Hippocampal formation (tissue), 2 donors: ENCODE measurements around the gene RNF220.

Experiments
- DNase-seq, 2 donors: peaks; one replicate each; lab custom pipeline; 2025; lab: John Stamatoyannopoulos, UW

Gene RNF220

DNA sequence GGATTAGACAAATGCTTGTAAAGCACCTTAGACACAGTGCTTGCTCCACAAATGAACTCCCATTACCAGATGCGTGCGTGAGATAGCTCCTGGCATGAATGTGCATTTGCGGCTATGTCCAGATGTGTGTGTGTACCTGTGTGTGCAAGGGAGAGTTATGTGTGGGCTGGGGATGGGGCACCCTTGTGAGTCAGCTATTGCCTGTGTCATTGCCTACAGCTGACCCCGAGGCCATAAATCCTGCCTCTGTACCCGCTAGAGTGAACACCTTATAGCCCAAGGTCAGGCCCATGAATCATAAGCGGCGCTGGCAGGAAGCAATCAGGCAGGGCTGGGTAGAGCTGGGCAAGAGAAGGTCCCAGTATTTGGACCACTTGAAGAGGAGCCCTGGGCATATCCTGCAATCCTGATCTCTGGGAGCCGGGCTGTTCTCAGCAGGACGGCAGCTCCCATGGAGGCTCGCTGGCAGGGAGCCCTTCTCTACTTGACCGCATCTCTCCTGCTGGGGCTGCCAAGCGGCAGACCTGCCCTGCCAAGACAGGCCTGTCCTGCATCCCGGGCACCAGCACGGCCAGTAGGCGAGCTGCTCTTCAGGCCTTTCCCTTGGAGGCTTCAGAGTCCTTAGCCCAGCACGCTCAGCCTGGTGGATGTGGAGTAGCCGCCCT, 182.9 kb downstream of the RNF220 start:
- peak in 1 of 2 donors; percentile 41 for DNase-seq

DNA sequence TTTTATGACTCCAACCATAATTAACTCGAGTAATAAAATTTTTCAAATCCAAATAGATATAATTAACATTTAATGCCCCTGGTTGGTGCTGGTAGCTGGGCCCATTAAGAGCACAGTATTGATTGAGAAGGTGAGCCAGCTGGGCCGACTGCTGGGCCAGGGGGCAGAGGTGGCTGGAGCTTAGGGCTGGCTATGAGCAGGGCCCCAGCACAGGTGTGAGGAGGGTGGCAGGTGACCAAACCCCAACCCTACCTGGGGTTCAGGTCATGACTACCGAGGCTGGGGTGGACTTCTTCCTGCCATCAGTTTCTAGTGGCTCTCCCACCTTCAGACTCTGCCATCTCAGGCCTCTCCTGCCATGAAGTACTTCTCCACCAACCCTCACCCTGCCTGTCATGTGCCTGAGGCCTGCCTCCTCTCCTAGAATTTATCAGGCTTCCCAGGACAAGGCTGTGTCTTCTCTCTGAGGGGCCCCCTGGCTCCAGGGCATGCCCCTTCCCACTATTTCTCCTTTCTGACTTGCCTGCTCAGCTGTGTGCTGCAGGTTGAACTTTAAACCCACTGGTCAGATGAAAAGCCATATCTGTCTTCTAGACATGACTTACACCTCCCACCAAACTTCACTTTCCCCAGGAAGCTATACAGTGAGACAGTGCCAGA, 183.6 kb downstream of the RNF220 start:
- no peak for DNase-seq

DNA sequence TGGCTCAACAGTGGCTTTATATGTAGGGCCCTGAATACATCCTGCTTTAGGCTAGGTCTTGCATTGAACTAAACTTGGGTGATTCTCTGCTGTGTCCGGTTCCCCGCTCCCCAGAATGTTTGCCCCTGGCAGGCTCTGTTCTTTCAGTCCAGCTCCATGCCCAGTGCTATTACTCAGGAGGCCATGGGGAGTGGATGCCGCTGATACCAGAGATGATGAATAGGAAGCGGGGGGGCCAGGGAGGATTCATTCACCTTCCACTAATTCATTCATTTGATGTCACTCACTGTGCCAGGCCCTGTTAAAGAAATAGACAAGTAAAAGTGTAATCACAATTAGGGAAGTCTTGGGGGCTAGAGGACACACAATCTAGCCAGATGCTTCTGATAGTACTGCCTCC, 185.4 kb downstream of the RNF220 start:
- no peak for DNase-seq

DNA sequence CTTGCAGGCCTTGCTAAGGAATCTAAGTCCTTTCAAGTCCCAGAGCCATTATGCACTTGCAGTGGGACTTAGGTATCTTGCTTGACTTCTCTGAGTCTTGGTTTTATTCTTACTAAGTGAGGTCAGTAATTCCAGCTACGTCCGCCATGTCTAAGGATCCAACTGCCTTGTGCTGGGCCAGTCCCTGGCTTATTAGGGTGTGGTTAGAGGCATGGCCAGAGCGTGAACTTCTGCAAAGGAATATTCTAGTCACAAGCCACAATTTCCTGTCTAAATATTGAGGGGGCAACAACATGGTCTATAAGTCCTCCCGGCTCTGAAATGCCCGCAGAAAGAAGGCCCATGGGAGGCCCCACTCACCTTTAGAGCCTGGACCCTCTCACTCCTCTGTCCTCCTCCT, 186.3 kb downstream of the RNF220 start:
- DNase-seq: no peak

DNA sequence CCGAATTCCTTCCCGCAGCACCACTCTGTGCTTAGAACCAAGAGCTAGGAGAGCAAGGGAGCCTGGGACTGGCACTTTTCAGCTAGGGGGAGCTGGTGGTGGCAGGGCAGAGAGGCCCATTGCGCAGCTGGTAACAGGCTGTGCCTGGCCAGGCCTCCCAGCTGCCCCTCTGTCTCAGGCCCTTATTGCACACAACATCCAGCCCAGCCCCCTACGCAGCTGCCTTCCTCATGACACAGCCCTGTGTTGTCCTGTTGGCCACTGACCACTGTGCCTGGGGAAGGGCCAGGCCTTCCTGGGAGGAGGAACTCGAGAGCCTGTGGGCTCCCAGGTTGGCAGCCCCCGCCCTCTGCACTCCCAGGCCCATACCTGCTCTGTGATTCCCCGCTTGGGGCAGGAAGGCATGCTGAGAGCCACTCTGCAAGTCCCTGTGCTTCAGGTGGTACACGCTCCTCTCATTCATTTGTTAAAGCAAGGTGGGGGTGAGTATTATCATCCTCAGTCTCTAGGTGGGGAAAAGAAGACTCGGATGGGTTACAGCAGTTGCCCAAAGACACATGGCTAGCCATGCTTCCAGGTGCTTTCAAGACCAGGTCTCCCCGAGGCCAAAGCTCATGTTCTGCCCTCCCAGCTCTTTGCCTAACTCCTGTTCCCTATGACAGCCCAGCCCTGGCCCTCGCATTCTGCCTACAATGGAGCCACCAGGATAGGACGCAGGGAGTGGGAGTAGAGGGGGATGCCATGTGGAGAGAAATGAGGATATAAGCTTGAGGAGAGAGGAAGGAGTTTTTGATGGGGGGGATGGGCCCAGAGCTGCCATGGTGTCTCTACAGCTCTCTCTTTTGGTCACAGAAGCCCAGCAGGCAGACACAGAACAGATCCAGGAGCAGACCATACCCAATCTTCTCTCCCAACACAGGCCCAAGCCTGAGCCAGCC, 187.4 kb downstream of the RNF220 start:
- DNase-seq: peak; percentile 93 to 94

DNA sequence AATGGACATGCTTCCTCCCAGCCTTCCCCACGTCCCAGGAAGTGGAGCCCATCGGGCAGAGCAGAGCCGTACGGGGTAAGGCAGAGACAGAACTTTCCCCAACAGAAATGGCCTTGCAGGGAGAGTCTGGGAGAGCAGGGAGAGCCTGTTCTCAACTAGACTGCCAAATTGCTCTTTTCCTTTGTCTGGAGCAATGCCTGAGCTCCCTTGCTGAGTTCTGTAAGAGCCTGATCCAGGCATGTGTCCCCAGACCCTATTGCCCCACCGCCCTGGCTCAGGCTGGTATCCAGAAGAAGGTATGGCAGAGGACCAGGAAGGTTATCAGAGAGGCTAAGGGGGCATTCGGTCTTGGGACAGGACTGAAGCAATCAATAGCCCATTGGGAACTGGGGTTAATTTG, 189.3 kb downstream of the RNF220 start:
- peak; percentile 25 to 44 for DNase-seq

DNA sequence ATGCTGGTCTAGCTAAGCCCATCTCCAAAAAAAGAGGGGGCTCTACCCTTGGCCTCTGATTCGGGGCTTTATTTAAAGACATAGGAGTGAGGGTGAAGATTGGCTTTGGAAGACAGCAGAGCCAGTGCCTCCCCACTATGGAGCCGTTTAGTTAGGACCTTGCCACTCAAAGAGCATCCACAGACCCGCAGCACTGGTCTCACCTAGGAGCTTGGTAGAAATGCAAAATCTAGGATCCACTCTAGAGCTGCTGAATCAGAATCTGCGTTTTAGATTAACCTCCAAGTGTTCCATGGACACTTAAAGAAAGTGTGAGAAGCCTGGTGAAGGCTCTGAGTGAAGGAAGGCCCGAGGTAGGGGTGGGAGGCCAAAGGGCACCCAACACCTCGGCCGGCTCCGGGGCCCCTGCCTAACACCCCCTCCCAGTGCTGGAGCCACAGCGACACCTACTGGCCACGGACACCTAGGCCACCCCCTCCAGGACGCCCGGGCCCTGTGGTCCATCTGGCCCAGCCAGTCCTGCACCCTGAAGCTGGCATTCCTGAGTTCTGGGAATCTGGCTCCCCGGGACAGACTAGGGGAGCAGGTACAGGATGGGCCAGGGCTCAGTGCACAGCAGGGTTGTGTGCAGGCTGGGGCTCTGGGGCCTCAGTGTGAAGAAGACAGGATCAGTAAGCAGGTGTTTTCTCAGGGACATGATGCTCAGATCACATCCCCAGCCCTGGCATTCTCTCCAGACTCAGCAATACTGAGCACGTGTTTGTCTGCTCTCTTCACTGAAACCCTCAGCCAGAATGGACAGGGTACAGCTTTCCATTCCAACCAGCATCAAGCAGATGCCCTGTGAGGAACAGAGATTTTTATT, 190.0 kb downstream of the RNF220 start:
- peak; percentile 41 to 76 for DNase-seq

DNA sequence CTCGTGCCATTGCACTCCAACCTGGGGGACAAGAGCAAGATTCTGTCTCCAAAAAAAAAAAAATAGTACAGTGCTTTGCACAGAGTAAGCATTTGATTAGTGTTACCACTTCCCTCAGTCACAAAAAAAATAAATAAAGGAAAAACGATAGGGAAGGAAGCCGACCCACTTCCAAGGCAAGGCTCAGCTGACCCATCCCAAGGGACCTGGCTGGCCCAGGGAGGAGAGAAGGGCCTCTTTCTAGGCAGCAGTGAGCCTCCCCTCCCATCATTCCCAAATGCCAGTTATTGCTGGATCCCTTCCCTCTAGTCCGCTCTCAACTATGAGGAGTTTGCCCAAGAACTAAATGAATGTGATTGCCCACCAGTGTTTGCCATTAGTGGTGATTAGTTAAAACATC, 191.5 kb downstream of the RNF220 start:
- no peak for DNase-seq

DNA sequence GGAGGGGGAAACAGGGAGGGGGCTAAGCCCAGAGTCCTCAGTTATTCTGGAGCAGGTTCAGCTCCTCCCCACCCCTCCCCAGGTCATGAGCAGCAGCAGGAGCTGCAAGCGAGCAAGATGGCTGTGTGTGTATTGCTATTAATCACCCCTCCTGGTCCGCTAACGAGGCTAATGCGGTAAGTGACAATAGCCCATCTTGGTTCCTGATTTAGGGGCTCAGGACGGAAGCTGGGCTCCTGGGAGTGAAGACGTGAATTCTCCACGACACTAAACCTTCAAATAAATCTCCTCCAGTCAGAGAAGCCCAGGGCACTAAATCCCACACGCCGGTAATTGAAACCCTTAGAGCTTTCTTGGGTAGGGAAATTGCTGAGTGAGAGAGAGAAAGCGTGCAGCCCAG, 193.1 kb downstream of the RNF220 start:
- DNase-seq: no peak

DNA sequence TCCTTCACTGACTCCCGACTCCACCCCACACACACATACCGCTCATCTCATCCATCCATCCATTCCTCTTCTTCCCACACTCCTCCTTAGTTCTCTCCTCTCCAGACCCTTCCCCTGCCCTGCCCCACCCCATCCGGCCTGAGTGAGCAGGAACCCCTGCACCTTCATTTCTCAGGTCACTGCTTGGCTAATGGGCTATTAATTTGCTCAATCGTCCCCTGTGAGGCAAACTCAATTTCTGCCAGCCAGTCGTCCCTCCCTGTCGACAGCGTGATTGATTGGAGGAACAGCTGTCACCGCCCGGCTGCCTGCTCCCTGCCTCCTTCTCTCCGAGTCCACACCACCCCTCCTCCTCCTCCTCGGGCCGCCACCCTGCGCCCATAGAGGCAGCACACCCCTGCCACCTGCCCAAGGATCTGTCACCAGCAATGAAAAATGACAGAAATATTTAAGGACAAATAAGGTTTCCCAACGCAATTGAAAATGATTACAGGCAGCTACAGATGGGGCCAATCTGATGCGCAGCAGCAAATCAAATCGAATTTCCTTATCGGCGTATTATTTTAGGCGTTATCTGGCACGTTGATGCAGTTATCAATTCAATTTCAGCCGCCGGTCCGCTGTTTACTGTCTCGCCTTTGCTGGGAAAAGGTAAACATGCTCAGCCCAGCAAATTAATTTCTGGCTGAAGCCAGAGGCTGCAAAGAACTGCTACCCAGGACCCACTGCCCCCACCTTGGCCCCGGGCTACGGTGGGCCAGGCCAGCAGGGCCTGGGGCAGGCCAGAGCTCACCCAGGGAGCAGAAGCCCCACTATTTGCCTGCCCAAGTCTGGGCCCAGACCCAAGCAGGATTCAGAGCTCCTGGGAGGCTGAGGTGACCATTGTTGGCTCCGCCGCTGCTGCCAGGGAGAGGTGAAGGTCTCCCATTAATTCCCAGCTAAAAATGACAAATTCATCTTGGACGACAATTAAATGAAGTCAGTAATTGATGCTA, 197.9 kb downstream of the RNF220 start:
- peak in 1 of 2 donors; percentile 33 for DNase-seq

DNA sequence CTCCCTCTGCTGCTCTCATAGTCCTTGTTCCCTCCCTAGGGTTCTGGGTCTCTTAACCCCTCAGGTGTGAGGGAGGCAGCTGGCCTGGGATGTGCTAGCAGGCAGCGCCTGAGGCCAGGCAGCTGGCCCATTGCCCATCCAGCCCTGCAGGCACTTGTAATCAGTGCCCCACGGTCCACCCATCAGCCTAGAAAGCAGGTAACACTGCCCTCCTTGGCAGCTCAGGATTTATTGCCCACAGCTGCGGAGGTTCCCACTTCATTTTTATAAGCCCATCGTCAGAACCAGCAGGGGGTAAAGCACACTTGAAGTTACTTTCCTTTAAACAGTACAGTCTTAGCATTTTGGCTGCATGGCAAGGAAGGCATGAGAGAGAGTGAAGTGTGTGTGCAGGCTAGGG, 198.7 kb downstream of the RNF220 start:
- DNase-seq: no peak

DNA sequence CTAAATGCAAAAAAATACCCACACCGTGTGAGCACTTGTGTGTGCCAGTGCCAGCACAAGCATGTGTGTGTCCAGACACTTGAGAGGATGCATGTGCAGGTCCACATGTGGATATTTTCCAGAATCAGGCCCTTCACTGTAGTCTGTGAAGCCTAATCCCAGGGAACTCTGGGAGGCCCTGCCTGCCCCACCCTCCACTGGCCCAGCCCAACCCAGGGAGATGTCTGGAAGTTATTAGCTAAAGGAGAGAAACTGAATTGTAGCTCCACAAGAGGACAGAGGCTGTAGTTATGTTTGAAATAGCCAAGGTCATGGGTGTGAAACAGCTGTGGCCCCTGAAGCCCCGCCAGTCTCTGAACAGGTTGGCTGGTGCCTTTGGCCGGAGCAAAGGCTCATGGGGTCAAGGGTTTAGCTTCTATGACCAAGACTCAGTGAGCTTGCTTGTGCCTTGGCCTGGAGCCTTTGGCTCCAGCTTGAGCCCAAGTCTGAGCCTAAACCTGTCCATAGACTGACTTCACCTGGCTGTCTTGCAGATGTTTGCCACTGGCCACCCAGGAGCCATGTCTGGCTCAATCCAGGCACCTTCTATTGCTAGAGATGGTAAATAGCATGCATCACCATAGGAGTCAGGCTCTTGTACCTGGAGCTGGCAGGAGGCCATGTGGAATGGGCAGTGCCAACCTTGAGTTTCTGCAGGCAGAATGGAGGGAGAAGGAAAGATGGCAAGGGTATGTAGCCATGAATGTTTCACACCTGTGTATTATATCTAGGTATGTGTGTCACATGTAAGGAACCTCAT, 199.3 kb downstream of the RNF220 start:
- DNase-seq: no peak

DNA sequence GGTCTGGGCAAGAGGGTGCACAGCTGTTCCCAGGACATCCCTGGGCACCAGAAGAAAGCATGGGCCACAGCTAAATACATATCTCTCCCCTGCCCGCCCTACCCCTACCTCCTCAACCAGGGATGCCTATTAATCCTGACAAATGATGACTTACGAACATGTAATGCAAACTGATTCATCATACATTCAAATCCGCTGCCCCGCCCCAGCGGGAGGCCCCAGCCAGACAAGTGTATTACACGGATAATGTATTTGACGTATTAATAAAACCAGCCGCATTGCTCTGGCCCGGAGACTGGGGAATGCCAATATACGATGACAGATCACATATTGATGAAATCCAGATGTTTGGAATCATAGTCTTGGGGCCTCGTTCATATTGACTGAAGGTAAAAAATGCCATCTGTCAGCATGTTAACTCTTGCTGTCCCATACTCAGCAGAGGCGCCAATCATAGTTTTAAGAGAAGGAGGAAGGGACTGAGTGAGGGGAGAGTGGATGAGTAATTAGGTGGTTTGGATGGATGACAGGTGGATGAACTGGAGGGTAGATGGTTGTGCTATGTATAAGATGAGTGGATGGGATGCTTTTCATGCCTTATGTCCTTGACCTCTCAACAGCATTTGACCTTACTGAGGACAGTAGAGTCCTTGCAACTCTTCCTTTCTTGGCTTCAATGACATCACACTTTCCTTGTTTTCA, 201.0 kb downstream of the RNF220 start:
- no peak for DNase-seq

DNA sequence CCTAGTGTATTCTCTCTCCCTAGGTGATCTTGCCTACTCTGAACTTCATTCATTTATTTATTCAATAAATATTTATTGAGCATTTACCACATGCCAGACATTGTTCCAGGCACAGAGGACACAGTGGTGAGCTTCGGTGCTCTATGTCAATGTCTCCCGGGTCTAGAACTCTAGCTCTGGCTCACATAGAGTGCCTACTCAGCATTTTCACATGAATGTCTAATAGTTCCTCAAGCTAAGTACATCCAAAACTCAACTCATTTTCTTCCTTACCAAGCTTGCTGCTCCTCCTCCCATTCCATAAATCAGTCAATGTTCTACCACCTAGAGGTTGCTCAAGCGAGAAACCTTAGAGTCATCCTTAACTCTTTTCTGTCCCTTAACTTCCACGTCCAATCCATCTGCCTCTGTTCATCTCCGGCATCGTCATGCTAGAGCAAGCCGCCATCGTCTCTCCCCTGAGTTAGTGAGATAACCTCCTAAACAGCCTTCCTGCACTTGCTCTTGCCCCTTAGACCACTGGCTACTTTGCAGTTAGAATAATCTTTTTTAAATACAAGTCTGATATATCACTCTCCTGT, 201.7 kb downstream of the RNF220 start:
- DNase-seq: no peak

DNA sequence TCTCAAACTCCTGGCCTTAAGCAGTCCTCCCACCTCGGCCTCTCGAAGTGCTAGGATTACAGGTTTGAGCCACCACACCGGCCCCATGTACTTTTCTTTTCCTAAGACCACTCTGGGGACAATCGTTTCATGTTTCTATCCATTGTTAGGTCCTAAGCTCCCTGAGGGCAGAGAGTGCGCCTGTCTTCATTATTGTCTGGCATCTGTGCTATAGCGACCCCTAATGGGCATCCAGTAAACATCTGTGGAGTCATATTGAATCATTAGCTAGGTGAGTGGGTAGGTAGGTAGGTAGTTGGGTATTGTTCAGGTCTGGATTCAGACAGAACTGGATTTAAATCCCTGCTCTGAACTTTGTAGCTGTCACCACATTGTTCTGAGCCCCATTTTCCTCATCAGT, 203.1 kb downstream of the RNF220 start:
- no peak for DNase-seq

DNA sequence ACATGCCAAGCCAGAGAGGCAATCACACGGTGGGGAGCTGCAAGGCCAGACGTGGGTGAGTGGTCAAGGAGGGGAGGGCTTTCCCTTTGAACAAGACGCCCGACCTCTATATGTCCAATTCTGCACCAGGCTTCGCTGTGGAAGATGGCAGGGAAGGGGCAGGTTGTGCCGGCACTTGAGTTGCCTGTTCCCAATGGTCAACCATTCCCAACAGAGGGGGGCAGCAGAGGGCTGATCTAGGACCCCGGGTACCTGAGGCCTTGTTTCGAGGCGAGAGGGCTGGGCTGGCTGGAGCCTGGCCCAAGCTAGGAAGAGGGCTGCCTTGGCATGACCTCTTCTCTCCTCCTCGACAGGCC, 204.3 kb downstream of the RNF220 start:
- peak in 1 of 2 donors; percentile 16 for DNase-seq

DNA sequence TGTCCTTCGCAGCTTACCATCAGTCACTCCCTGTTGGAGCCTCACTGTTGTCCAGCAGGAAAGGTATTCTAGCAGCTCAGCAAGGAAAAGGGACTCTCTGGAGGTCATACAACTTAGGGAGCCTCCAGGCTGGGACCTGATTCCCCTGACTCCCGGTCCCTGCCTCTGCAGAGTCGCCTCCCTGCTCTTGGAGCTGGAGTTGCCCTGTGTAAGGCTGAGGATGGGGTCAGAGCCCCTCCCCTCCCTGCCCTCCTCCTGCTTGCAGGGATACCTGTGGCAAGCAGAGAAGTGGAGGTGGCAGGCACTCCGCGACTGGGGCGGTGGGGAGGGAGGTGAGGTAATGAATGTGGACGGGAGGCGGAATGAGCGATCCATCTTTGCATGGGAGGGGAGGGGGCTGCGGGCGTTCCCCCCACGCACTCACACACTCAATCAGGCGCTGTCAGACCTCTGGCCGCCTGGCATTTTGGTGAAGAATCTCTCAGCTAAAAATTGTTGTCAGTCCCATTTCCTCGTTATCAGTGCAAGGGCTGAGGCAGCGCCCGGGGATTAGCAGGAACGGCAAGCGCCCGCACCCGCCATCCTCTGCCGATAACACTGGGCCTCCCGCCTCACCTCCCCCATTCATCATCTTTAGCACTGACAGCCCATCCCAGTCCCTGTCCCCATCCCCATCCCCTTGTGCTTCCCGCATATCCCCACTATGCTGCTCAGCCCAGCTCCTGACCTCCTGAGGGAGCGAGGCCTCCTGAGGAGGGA, 204.9 kb downstream of the RNF220 start:
- DNase-seq: no peak
